ENCODE results near the gene ZNF598.

Gene ZNF598

GRCh38 chr16:1990351-1991134 lies 19.1 kb downstream of the ZNF598 start (continued):
- peak; percentile 53; the same call in 1 of the 2 replicates for TF ChIP-seq ZNF561 (tag by site-specific recombination; IDR thresholded peaks at IDR 0.05; ENCODE audit: borderline replicate concordance)
- TF ChIP-seq ZNF311 (tag by site-specific recombination; IDR thresholded peaks at IDR 0.05; ENCODE audit: borderline replicate concordance), result no peak
- TF ChIP-seq KLF10 (tag by site-specific recombination; IDR thresholded peaks at IDR 0.05), result peak; percentile 72
- TF ChIP-seq ZNF654 (tag by site-specific recombination; IDR thresholded peaks at IDR 0.05; ENCODE audit: low read depth), result no peak
- no peak for TF ChIP-seq ZNF610 (tag by site-specific recombination; IDR thresholded peaks at IDR 0.05; ENCODE audit: borderline replicate concordance)
- no peak for TF ChIP-seq GLI4 (tag by site-specific recombination; IDR thresholded peaks at IDR 0.05)
- no peak for TF ChIP-seq ZNF664 (tag by site-specific recombination; IDR thresholded peaks at IDR 0.05)
- no peak for TF ChIP-seq ZSCAN30 (tag by site-specific recombination; IDR thresholded peaks at IDR 0.05)
- no peak for TF ChIP-seq GFI1B (tag by site-specific recombination; IDR thresholded peaks at IDR 0.05)
- TF ChIP-seq ZNF449 (tag by site-specific recombination; IDR thresholded peaks at IDR 0.05), result no peak
- TF ChIP-seq, protein P1, sequence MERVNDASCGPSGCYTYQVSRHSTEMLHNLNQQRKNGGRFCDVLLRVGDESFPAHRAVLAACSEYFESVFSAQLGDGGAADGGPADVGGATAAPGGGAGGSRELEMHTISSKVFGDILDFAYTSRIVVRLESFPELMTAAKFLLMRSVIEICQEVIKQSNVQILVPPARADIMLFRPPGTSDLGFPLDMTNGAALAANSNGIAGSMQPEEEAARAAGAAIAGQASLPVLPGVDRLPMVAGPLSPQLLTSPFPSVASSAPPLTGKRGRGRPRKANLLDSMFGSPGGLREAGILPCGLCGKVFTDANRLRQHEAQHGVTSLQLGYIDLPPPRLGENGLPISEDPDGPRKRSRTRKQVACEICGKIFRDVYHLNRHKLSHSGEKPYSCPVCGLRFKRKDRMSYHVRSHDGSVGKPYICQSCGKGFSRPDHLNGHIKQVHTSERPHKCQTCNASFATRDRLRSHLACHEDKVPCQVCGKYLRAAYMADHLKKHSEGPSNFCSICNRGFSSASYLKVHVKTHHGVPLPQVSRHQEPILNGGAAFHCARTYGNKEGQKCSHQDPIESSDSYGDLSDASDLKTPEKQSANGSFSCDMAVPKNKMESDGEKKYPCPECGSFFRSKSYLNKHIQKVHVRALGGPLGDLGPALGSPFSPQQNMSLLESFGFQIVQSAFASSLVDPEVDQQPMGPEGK (tag by site-specific recombination; IDR thresholded peaks at IDR 0.05), result peak; percentile 91
- no peak for TF ChIP-seq ZBTB49 (tag by site-specific recombination; IDR thresholded peaks at IDR 0.05; ENCODE audit: low read depth)
- peak; percentile 70 for TF ChIP-seq SP3 (tag by site-specific recombination; IDR thresholded peaks at IDR 0.05)
- TF ChIP-seq ZNF416 (tag by site-specific recombination; IDR thresholded peaks at IDR 0.05), result no peak
- peak; percentile 36 for TF ChIP-seq ZBTB26 (tag by site-specific recombination; optimal IDR thresholded peaks at IDR 0.05)
- no peak for TF ChIP-seq ZBTB17 (tag by site-specific recombination; IDR thresholded peaks at IDR 0.05)
- no peak for TF ChIP-seq ZNF624 (tag by site-specific recombination; IDR thresholded peaks at IDR 0.05)

- ChIA-PET POLR2A (interaction anchor here (1.5 to 1.7 kb wide), 2 partner anchors 19 to 25 kb away, joined by 6 to 8 read pairs; partner anchors contain the start of genes RPS2 and TBL3), CTCF (interaction anchor here (0.6 to 1.6 kb wide), 2 partner anchors 14 to 131 kb away, joined by 3 to 8 read pairs; no protein-coding TSS in a partner anchor)
- Histone ChIP-seq H3K9me3 (ENCODE audit: control insufficient read depth, insufficient read depth, low read depth, low read length) (no peaks in the 10 kb centered on the region), H3K4me3 (ENCODE audit: low read depth, low read length) (peak overlapping the region; percentile 45), H3K27ac (ENCODE audit: extremely low read depth, low read depth, low read length) (no peak overlapping the region), H3K36me3 (ENCODE audit: control insufficient read depth in 2 of 2, insufficient read depth in 1 of 2, low read length in 2 of 2) (peaks cover 0 to 22% of the 10 kb centered on the region in 2 experiments; a peak in 1 of 3 replicates), H3K4me1 (ENCODE audit: control insufficient read depth, insufficient read depth, low read length) (peaks cover 4% of the 10 kb centered on the region)
- TF ChIP-seq, protein P2, sequence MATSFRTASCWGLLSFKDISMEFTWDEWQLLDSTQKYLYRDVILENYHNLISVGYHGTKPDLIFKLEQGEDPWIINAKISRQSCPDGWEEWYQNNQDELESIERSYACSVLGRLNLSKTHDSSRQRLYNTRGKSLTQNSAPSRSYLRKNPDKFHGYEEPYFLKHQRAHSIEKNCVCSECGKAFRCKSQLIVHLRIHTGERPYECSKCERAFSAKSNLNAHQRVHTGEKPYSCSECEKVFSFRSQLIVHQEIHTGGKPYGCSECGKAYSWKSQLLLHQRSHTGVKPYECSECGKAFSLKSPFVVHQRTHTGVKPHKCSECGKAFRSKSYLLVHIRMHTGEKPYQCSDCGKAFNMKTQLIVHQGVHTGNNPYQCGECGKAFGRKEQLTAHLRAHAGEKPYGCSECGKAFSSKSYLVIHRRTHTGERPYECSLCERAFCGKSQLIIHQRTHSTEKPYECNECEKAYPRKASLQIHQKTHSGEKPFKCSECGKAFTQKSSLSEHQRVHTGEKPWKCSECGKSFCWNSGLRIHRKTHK (tag by site-specific recombination; IDR thresholded peaks at IDR 0.05), result no peak
- no peak for TF ChIP-seq PRDM10 (tag by site-specific recombination; IDR thresholded peaks at IDR 0.05)
- TF ChIP-seq ZNF335 (tag by site-specific recombination; conservative IDR thresholded peaks at IDR 0.05), result no peak
- no peak for TF ChIP-seq YY2 (tag by site-specific recombination; IDR thresholded peaks at IDR 0.05)
- TF ChIP-seq ZNF350 (tag by site-specific recombination; IDR thresholded peaks at IDR 0.05), result no peak
- no peak for TF ChIP-seq KLF10 (tag by site-specific recombination; IDR thresholded peaks at IDR 0.05)
- TF ChIP-seq ZNF394 (tag by site-specific recombination; IDR thresholded peaks at IDR 0.05; ENCODE audit: borderline replicate concordance), result no peak
Observed at GRCh38 chr16:1990101-1990350, 19.6 kb downstream of the ZNF598 start.
